Measurements from ENCODE around the gene LTBP1. TPM values are rescaled to one million over a fixed set of nuclear protein-coding genes. Genes with fewer than 3 reads are reported as not detected.

LTBP1 gene
- total RNA-seq, 2 donors from 2014 or later: 25.9 to 99.8 TPM

DNA sequence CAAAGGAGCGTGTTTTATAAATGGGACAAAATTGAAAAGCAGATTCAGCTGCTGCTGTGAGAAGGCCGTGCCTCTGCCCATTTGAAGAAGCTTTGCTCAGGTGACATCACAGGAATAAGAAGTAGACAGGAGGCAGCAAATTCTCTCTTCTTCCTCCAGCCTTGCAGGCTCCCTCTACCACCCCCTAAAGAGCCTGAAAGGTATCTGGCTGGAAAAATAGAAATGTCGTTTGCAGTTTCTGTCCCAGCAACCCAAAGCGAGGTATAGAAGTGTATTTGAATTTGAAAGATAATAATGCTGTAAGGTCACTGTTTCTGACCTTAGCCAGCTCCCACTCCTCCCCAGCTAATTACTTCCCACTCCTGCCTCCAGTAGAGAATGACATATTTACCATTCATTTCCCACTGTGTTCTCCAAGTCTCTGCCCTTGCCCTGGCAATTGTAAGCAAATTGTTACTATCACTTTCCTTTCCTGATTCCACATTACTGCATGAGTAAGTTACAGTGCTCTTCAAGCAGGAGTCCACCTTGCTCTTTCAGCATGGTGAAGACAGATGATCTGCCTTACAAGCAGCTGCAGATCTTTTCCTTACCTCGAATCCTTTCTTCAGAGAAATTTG lies 472.9 kb downstream of the LTBP1 start:
- no peaks in the 10 kb centered on the region for H3K4me1 ChIP-seq (replicated peaks)
- intact Hi-C loops (cut with DNase I): no loop called here
- no peak for DNase-seq (ENCODE audit: low spot score)
- no peaks in the 10 kb centered on the region for H3K27me3 ChIP-seq (replicated peaks; ENCODE audit: insufficient read depth)
- WGBS: 75% methylated on average over 5 of the region's 5 CpGs
- no peak for TF ChIP-seq POLR2A (IDR thresholded peaks at IDR 0.05)
- no peak for TF ChIP-seq CTCF (IDR thresholded peaks at IDR 0.05)
- no peak for TF ChIP-seq POLR2AphosphoS5 (IDR thresholded peaks at IDR 0.05)
- H3K36me3 ChIP-seq: no peaks in the 10 kb centered on the region
- H3K27ac ChIP-seq: no peak overlapping the region
- no peak overlapping the region for H3K4me3 ChIP-seq
- no peaks in the 10 kb centered on the region for H3K9me3 ChIP-seq

DNA sequence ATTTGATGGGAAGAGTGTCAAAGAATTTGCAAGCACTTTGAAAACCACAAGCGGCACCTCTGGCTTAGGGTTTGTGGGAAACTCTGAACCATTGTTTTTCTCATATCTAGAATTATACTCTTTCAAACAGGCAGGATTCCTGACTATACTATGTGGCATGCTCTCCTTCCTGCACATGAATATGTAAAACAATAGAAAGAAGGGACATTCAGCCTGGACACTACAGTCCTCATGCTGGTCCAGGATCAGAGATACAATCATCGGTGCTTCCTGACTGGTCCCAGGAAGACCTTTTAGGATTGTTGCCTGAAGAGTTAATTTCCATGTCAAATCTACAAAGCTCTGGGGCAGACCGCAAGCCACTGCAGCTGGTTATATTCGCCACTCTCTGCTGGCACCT lies 474.0 kb downstream of the LTBP1 start:
- H3K27me3 ChIP-seq (replicated peaks; ENCODE audit: insufficient read depth): no peaks in the 10 kb centered on the region
- WGBS: 98% methylated on average over 4 of the region's 4 CpGs

DNA sequence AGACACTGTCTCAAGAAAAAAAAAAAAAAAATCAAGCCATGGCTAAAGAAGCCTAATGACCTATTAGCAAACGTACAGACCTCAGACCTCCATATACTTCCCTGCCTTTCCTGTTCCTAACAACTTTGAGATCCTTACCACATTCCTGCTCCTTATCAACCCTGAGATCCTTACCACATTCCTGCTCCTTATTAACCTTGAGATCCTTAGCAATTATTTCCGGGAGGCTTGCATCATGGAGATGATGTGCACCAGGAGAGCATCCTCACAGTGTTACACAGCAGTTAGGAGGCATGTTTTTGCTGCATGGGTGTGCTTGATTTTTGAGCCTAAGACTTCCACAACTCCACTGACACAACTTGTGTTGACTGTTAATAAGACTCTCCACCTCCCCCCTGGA lies 475.1 kb downstream of the LTBP1 start:
- WGBS: 80% methylated on average over 2 of the region's 2 CpGs
- TF ChIP-seq POLR2AphosphoS5 (IDR thresholded peaks at IDR 0.05) (no peak), POLR2A (IDR thresholded peaks at IDR 0.05) (no peak), CTCF (IDR thresholded peaks at IDR 0.05) (no peak)
- no peaks in the 10 kb centered on the region for H3K9me3 ChIP-seq
- no peak overlapping the region for H3K27ac ChIP-seq
- H3K4me1 ChIP-seq (replicated peaks): no peaks in the 10 kb centered on the region
- intact Hi-C loops (cut with DNase I): no loop called here
- no peaks in the 10 kb centered on the region for H3K27me3 ChIP-seq (replicated peaks; ENCODE audit: insufficient read depth)
- DNase-seq (ENCODE audit: low spot score): no peak
- no peaks in the 10 kb centered on the region for H3K36me3 ChIP-seq
- H3K4me3 ChIP-seq: no peak overlapping the region

More for the DNA sequence above, 474.0 kb downstream of the LTBP1 start:
- Histone ChIP-seq H3K27ac (no peak overlapping the region), H3K36me3 (no peaks in the 10 kb centered on the region), H3K4me3 (no peak overlapping the region), H3K9me3 (no peaks in the 10 kb centered on the region), H3K4me1 (replicated peaks) (no peaks in the 10 kb centered on the region)
- intact Hi-C loops (cut with DNase I): no loop called here
- DNase-seq (ENCODE audit: low spot score): no peak
- no peak for TF ChIP-seq CTCF (IDR thresholded peaks at IDR 0.05)
- TF ChIP-seq POLR2AphosphoS5 (IDR thresholded peaks at IDR 0.05): no peak
- TF ChIP-seq POLR2A (IDR thresholded peaks at IDR 0.05): no peak

DNA sequence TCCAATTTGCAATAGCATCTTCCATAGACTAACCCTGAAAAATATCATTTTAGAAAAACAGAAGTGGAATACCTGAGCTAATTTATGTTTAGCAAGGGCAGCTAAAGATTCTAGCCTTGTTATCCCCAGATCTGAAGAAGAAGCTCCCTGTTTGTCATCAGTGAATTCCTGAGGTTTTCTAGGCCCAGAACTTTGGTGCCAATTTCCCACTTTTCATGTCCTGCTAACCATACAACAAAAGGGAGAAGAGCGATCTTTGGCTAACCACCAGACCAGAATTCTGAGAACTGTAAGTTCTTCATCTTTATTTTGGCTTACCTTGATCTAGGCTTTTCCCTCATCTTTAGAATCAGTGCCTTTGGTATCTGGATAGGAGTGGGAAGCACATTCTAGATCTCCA lies 478.4 kb downstream of the LTBP1 start:
- H3K4me1 ChIP-seq (replicated peaks): no peaks in the 10 kb centered on the region
- no peak overlapping the region for H3K27ac ChIP-seq
- TF ChIP-seq CTCF (IDR thresholded peaks at IDR 0.05): no peak
- no peak for TF ChIP-seq POLR2AphosphoS5 (IDR thresholded peaks at IDR 0.05)
- TF ChIP-seq POLR2A (IDR thresholded peaks at IDR 0.05): no peak
- DNase-seq (ENCODE audit: low spot score): no peak
- H3K27me3 ChIP-seq (replicated peaks; ENCODE audit: insufficient read depth): no peaks in the 10 kb centered on the region
- H3K9me3 ChIP-seq: no peaks in the 10 kb centered on the region
- H3K4me3 ChIP-seq: no peak overlapping the region
- 100% methylated on average over 1 of the region's 1 CpG for WGBS
- H3K36me3 ChIP-seq: no peaks in the 10 kb centered on the region
- intact Hi-C loops (cut with DNase I): no loop called here

- intact Hi-C loops (cut with DNase I): no loop called here
- Histone ChIP-seq H3K36me3 (no peaks in the 10 kb centered on the region), H3K4me1 (replicated peaks) (no peaks in the 10 kb centered on the region), H3K27ac (no peak overlapping the region), H3K27me3 (replicated peaks; ENCODE audit: insufficient read depth) (no peaks in the 10 kb centered on the region), H3K9me3 (no peaks in the 10 kb centered on the region), H3K4me3 (no peak overlapping the region)
- no peak for TF ChIP-seq POLR2A (IDR thresholded peaks at IDR 0.05)
- no peak for TF ChIP-seq POLR2AphosphoS5 (IDR thresholded peaks at IDR 0.05)
- no peak for TF ChIP-seq CTCF (IDR thresholded peaks at IDR 0.05)
- WGBS: 93% methylated on average over 1 of the region's 1 CpG
- DNase-seq (ENCODE audit: low spot score): no peak
These were observed 478.9 kb downstream of the LTBP1 start for GRCh38 chr2:33425586-33426031.
